Measurements from ENCODE around the gene NOP14.
"Not testable (repeated sequence)": the region's sequence is repeated elsewhere in the genome, so short reads cannot be mapped to it uniquely, and the experiment has no call there.

The NOP14 gene

GRCh38 chr4:2961421-2961810 is 1.8 kb downstream of the NOP14 start:
- peak in 1 of 2 donors; percentile 7 for DNase-seq

DNA sequence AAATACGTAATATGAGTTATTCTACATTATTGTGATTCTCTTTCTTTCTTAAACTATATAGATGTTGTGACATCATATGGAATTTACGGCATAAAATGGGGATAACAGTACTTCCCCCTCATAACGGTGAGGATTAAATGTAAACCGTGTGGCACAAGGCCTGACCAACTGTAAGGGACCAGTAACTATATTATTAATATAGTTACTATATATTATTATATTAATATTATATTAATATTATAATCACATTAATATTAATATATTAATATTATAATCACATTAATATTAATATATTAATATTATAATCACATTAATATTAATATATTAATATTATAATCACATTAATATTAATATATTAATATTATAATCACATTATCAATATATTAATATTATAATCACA is 2.8 kb downstream of the NOP14 start:
- DNase-seq: not testable (repeated sequence)

- no peak for DNase-seq
Observed at GRCh38 chr4:2958446-2958845, 4.8 kb downstream of the NOP14 start.

GRCh38 chr4:2955186-2956044 is 7.8 kb downstream of the NOP14 start:
- DNase-seq: not testable (repeated sequence)

GRCh38 chr4:2954358-2955185 is 8.6 kb downstream of the NOP14 start:
- peak; percentile 45 to 55 for DNase-seq

- DNase-seq: no peak
Observed at GRCh38 chr4:2953496-2953895, 9.7 kb downstream of the NOP14 start.

DNA sequence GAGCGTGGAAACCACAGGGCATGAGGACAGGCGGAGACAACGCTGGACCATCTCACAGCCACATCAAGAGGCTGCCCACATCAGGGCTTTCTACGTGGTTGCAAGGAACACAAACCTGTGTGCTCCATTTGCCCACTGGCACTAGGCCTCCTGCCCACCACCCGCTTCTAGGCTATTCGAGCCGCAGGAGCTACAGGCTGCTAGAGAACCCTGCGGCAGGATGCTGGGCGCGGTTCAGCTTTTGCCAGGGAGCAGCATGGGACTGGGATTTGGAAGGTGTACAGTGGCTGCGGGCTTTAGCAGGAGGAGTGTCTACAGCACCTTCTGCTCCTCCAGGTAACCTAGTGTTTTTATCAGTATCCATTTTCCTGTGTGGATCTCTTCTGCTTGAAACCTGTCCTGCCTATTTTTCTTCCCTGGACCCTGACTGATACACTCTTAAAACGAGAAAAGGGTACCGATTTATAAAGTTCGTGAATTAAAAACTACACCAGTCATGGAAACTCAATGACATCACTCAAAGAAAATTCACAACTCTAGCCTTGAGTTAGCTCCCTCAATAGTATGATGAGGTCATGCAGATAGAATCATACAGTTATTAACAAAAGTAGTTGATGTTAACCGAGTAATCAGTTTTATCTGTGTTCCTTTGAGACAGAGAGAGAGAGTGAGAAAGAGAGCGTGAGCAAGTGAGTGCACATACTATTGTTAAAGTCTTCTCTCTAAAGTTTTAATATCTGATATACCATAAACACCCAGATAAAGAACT is 12.8 kb downstream of the NOP14 start:
- no peak for DNase-seq

DNA sequence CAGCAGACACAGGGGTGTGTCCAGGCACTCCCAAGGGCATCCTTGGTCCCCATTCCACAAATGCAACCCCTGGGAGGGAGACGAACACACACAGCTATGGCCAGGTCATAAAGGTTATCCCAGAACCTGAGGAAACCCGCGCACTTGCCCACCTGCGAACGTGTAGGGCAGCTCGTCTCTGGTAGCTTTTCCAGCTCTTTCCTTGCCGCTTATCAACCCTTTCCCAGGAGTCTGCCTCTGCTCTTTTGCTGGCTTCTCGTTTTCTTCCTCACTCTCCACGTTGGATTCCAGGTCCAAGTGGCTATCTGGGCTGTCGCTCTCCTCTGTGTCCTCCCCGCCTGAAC is 13.5 kb downstream of the NOP14 start:
- no peak for DNase-seq

DNA sequence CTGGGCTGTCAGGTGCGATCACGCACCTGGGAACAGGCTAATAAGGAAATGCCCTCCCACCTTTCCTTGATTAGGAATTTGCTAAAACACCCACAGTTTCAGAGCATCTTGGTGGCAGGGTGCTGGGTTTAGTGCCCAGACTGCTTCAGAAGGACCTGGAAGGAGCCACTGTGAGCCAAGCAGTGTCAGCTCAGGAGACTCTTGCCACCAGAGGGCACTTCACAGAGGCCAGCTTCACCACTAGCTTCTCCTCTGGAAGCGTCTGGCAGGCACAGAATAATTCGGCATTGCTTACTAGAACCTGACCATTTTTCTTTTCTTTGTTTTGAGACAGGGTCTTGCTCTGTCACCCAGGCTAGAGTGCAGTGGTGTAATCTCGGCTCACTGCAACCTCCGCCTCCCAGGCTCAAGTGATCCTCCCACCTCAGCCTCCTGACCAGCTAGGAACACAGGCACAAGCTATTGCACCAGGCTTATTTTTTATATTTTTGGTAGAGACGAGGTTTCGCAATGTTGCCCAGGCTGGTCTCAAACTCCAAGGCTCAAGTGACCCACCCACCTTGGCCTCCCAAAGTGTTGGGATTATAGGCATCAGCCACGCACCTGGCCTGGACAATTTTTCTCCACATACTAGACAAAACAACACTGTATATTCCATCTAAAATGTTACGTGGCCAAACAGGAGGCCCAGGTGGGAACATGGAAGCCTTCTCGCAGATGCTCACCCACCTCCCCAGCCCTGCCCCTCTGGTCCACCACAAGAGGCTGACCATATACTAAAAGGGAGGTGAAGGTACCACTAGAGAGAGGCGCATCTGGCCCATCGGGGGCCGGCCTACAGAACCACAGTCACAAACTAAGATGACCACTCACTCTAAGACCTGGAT is 14.1 kb downstream of the NOP14 start:
- no peak for DNase-seq

DNA sequence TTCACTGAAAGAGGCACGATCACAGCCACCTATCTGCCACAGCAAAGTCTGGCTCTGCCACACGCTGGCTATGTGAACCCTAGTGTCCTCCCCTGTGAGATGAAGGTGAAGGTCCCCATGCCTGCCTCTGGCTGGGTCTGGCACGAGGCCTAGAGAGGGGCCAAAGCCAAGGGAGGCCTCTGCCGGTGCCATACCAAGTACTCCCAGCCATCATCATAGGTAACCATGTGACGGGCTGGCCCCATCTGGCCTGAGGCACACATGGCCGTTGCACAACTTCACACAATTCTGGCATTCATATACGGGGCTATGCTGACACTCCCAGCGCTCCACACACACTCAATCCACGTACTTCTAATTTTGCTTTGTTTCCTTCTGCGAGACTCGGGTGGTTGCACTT is 15.3 kb downstream of the NOP14 start:
- DNase-seq: no peak

DNA sequence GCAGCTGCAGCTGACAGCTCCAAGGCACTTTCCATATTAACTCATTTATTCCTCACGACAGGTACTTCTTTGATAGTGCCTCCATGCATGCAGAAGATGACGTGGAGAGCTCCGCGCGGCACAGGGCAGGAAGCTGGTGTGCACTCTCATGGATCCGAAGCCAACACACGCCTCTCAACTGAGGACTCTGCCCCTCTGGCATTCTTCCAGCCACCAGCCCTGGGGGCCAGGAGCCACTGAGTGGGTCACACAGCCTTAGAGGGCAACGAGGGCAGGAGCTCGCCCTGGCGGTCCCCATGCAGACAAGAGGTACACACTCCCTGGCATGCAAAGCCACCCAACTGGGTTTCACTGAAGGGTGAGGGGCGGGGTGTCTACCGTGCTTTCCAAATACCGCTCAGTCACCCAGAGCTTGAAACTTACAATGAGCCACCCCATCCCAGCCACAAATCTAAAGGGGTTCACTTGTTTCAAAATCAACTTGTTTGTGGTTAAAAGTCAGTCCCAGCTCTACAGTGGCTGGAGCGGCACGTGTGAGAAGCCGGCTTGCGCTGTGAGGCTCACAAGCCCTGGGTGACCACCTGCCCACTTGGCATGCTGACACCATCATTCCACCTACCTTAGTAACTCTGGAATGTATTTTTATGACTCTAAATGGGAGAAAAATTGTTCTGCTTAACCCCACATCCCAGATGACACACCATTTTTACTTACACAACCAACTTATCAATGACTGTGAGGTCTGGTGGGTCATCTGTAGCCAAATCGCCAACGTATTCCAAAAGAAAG is 16.2 kb downstream of the NOP14 start:
- DNase-seq: no peak

- not testable (repeated sequence) for DNase-seq
Observed at GRCh38 chr4:2945619-2946604, 17.3 kb downstream of the NOP14 start.

- no peak for DNase-seq
Observed at GRCh38 chr4:2944586-2945526, 18.4 kb downstream of the NOP14 start.

DNA sequence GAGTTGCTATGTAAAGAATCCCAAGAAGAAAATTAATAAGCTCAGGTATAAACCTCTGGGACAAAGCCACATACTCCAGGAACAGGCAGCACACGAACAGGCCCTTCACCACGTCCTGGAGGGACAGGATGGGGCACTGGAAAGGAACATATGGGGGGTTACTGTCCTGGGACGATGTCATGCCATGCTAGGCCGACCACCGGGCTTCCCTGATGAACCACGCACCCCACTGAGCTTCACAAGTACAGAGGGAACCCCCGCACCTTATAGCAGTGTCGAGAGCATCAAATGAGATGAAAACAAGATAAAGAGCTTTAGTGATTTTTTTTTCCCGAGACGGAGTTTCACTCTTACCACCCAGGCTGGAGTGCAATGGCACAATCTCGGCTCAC is 19.1 kb downstream of the NOP14 start:
- no peak for DNase-seq

GRCh38 chr4:2943364-2944090 is 19.7 kb downstream of the NOP14 start:
- no peak for DNase-seq

DNA sequence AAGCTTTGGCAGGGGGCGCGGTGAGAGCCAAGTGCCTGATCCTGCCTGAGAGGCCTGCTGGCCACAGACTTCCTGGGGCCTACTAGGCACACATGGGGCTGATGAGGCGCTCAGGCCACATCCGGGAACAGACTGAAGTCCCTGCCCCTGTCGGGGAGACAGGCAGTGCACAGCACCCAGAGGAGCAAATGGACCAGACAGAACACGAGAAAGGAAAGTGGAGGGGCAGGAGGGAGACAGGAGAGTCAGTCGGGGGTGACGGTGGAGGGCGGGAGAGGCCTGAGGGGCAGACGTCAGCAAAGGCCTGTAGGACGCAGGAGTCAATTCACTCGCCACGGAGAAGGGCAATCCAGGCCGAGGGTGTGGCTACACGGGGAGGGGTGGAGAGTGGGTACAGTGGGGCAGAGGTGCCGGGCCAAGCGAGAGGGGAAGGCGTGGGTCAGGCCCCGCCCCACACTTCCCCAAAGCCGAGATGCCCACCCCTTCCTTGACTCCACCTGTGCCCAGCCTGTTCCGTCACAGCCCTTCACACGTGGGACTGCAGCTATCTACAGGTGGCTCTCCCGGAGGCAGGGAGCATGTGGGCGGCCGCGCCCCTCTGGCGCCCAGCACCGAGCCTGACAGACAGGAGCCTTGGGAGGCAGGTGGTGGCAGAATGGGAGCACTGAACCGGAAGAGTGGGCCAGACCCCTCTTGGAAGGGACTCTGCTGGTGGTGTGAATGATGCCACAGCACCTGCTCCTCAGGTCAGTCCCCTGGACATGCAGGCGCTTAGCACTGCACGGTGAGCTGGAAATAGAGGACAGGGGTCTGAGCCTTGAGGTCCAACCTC is 20.5 kb downstream of the NOP14 start:
- DNase-seq: peak in 1 of 2 donors; percentile 60

- peak in 1 of 2 donors; percentile 41 for DNase-seq
Observed at GRCh38 chr4:2942037-2942531, 21.1 kb downstream of the NOP14 start.
